H9 (cell line): ENCODE measurements around the gene P2RX2. TPM values are rescaled to one million over a fixed set of nuclear protein-coding genes. Genes with fewer than 3 reads are reported as not detected.

Source experiments
- DNase-seq: peaks from one replicate; pipeline ENCODE4 v3.0.0-alpha.2; 2017
- H2AFZ ChIP-seq: one replicate; pipeline ENCODE4 v1.6.1; 2013; ENCODE audit warnings: mild to moderate bottlenecking, low read length, control low read depth, moderate library complexity
- H2AK5ac ChIP-seq: 2 replicates; pipeline ENCODE4 v1.6.1; 2013; ENCODE audit warnings: low read length, control low read depth, mixed read lengths; ENCODE audit not compliant: insufficient read length
- H2BK120ac ChIP-seq: one replicate; pipeline ENCODE4 v1.6.1; 2013; ENCODE audit warnings: low read depth, mild to moderate bottlenecking, low read length, control low read depth, inconsistent platforms; ENCODE audit not compliant: poor library complexity, severe bottlenecking
- H2BK12ac ChIP-seq: 2 replicates; pipeline ENCODE4 v1.6.1; 2013; ENCODE audit warnings: low read length, control low read depth, mixed read lengths, low read depth; ENCODE audit not compliant: insufficient read length
- H2BK15ac ChIP-seq: 2 replicates; pipeline ENCODE4 v1.6.1; 2013; ENCODE audit warnings: low read depth, low read length, control low read depth
- H2BK20ac ChIP-seq: one replicate; pipeline ENCODE4 v1.6.1; 2013; ENCODE audit warnings: low read depth, mild to moderate bottlenecking, low read length, control low read depth, inconsistent platforms; ENCODE audit not compliant: poor library complexity, severe bottlenecking
- H2BK5ac ChIP-seq: 2 replicates; pipeline ENCODE4 v1.6.1; 2013; ENCODE audit warnings: low read length, control low read depth, mixed read lengths; ENCODE audit not compliant: insufficient read length
- H3K14ac ChIP-seq: 2 replicates; pipeline ENCODE4 v1.6.1; 2013; ENCODE audit warnings: low read length, control low read depth; ENCODE audit not compliant: insufficient read depth
- H3K18ac ChIP-seq: 2 replicates; pipeline ENCODE4 v1.6.1; 2013; ENCODE audit warnings: low read depth, mild to moderate bottlenecking, mixed read lengths, low read length, control low read depth; ENCODE audit not compliant: insufficient read length
- H3K23ac ChIP-seq: 2 replicates; pipeline ENCODE4 v1.6.1; 2013; ENCODE audit warnings: low read length, control low read depth, mixed read lengths, low read depth; ENCODE audit not compliant: insufficient read length
- H3K23me2 ChIP-seq: 2 replicates; pipeline ENCODE4 v1.6.1; 2013; ENCODE audit warnings: low read depth, mild to moderate bottlenecking, mixed read lengths, low read length, control low read depth; ENCODE audit not compliant: insufficient read length, poor library complexity, severe bottlenecking
- H3K27ac ChIP-seq: 2 replicates; pipeline ENCODE4 v1.5.1; 2013; ENCODE audit warnings: low read length, control low read depth, mixed read lengths, low read depth; ENCODE audit not compliant: insufficient read length
- H3K27me3 ChIP-seq: 2 replicates; pipeline ENCODE4 v1.6.1; 2013; ENCODE audit warnings: low read length, control low read depth, inconsistent platforms; ENCODE audit not compliant: insufficient read depth
- H3K4ac ChIP-seq: 2 replicates; pipeline ENCODE4 v1.6.1; 2013; ENCODE audit warnings: low read depth, mild to moderate bottlenecking, control low read depth, inconsistent platforms, low read length, moderate library complexity
- H3K4me1 ChIP-seq: 2 replicates; pipeline ENCODE4 v1.6.1; 2013; ENCODE audit warnings: low read length, control low read depth, inconsistent platforms; ENCODE audit not compliant: insufficient read depth
- H3K4me2 ChIP-seq: 2 replicates; pipeline ENCODE4 v1.6.1; 2013; ENCODE audit warnings: low read length, control low read depth, mixed read lengths; ENCODE audit not compliant: insufficient read length, insufficient read depth
- H3K56ac ChIP-seq: 2 replicates; pipeline ENCODE4 v1.6.1; 2013; ENCODE audit warnings: low read depth, mild to moderate bottlenecking, mixed read lengths, low read length, control low read depth; ENCODE audit not compliant: insufficient read length
- H3K79me1 ChIP-seq: 2 replicates; pipeline ENCODE4 v1.6.1; 2013; ENCODE audit warnings: low read depth, mild to moderate bottlenecking, moderate library complexity, low read length, control low read depth, inconsistent platforms; ENCODE audit not compliant: insufficient read depth, poor library complexity, severe bottlenecking
- H3K79me2 ChIP-seq: 2 replicates; pipeline ENCODE4 v1.6.1; 2013; ENCODE audit warnings: low read length, control low read depth, inconsistent platforms; ENCODE audit not compliant: insufficient read depth
- H3K9ac ChIP-seq: 2 replicates; pipeline ENCODE4 v1.6.1; 2013; ENCODE audit warnings: low read length, control low read depth, mixed read lengths; ENCODE audit not compliant: insufficient read length; ENCODE audit errors: extremely low read depth
- H3K9me3 ChIP-seq: one replicate; pipeline ENCODE4 v1.6.1; 2013; ENCODE audit warnings: low read depth, low read length, inconsistent platforms; ENCODE audit not compliant: control insufficient read depth
- H3T11ph ChIP-seq: one replicate; pipeline ENCODE4 v1.6.1; 2013; ENCODE audit warnings: mild to moderate bottlenecking, low read length, control low read depth, inconsistent platforms
- H4K20me1 ChIP-seq: one replicate; pipeline ENCODE4 v1.6.1; 2013; ENCODE audit not compliant: control insufficient read depth, insufficient read length, insufficient read depth
- H4K5ac ChIP-seq: 2 replicates; pipeline ENCODE4 v1.6.1; 2013; ENCODE audit warnings: low read depth, mild to moderate bottlenecking, mixed read lengths, low read length, control low read depth; ENCODE audit not compliant: insufficient read length
- H4K8ac ChIP-seq: replicated peaks from 2 replicates; pipeline ENCODE4 v1.6.1; 2013; ENCODE audit warnings: low read length, control low read depth, mixed read lengths, low read depth; ENCODE audit not compliant: insufficient read length
- H4K91ac ChIP-seq: 2 replicates; pipeline ENCODE4 v1.6.1; 2013; ENCODE audit warnings: low read depth, mild to moderate bottlenecking, moderate library complexity, mixed read lengths, low read length, control low read depth; ENCODE audit not compliant: insufficient read length
- H3K27ac Mint-ChIP-seq, 3 experiments: 2 replicates in 2 of 3; 3 replicates in 1 of 3; pipeline ENCODE4 v1.8.0; 2020 to 2021; ENCODE audit warnings: mixed read lengths in 3 of 3, mild to moderate bottlenecking in 1 of 3, moderate library complexity in 1 of 3
- H3K27me3 Mint-ChIP-seq: 2 replicates; pipeline ENCODE4 v1.8.0; 2021; ENCODE audit warnings: low read depth, mild to moderate bottlenecking, moderate library complexity, mixed read lengths
- H3K36me3 Mint-ChIP-seq, 3 experiments: 2 replicates in 2 of 3; 3 replicates in 1 of 3; pipeline ENCODE4 v1.8.0; 2020 to 2021; ENCODE audit warnings: low read depth in 3 of 3, mixed read lengths in 3 of 3; ENCODE audit not compliant: insufficient read depth in 1 of 3
- H3K4me1 Mint-ChIP-seq, 2 experiments: 2 replicates each; pipeline ENCODE4 v1.8.0; 2020; ENCODE audit warnings: mixed read lengths in 2 of 2
- H3K4me3 Mint-ChIP-seq, 2 experiments: 2 replicates in 1 of 2; 3 replicates in 1 of 2; pipeline ENCODE4 v1.8.0; 2020 to 2021; ENCODE audit warnings: mild to moderate bottlenecking in 2 of 2, mixed read lengths in 2 of 2, moderate library complexity in 1 of 2
- H3K9me3 Mint-ChIP-seq, 2 experiments: 2 replicates in 1 of 2; 3 replicates in 1 of 2; pipeline ENCODE4 v1.8.0; 2020; ENCODE audit warnings: mild to moderate bottlenecking in 2 of 2, mixed read lengths in 2 of 2, moderate library complexity in 1 of 2
- WGBS: extraction: QIAGEN DNeasy Blood & Tissue Kit; methylation state at CpG from one replicate; pipeline ENCODE4 v1.1.7; 2013; ENCODE audit warnings: missing lambda C conversion rate, low lambda C conversion rate, mixed read lengths; ENCODE audit not compliant: insufficient read length; ENCODE audit errors: extremely low coverage; 5-methylcytosine and 5-hydroxymethylcytosine counted together
- total RNA-seq: library from RNA; stranded (reverse); gene quantifications from 2 replicates; pipeline ENCODE4 v1.2.1, GENCODE V29; 2021
- TF ChIP-seq, protein P1 (sequence below): fragments of 200-600 bp; sonication (generic); conservative IDR thresholded peaks from 3 replicates; pipeline ENCODE4 v1.8.0; 2021; ENCODE audit warnings: antibody characterized with exemption, mild to moderate bottlenecking

The P2RX2 gene
- total RNA-seq, 1 experiment from 2014 or later, result 1.8 TPM

GRCh38 chr12:132615579-132616038 is 3.0 kb upstream of the P2RX2 start:
- no peak overlapping the region for H2BK15ac ChIP-seq
- H3K23me2 ChIP-seq, result no peaks in the 10 kb centered on the region
- no peak overlapping the region for H2AK5ac ChIP-seq
- TF ChIP-seq, protein P1, sequence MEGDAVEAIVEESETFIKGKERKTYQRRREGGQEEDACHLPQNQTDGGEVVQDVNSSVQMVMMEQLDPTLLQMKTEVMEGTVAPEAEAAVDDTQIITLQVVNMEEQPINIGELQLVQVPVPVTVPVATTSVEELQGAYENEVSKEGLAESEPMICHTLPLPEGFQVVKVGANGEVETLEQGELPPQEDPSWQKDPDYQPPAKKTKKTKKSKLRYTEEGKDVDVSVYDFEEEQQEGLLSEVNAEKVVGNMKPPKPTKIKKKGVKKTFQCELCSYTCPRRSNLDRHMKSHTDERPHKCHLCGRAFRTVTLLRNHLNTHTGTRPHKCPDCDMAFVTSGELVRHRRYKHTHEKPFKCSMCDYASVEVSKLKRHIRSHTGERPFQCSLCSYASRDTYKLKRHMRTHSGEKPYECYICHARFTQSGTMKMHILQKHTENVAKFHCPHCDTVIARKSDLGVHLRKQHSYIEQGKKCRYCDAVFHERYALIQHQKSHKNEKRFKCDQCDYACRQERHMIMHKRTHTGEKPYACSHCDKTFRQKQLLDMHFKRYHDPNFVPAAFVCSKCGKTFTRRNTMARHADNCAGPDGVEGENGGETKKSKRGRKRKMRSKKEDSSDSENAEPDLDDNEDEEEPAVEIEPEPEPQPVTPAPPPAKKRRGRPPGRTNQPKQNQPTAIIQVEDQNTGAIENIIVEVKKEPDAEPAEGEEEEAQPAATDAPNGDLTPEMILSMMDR, result no peak
- no peak overlapping the region for H3K4me3 Mint-ChIP-seq
- H3K23ac ChIP-seq, result no peak overlapping the region
- H3K4me1 ChIP-seq, result no peaks in the 10 kb centered on the region
- H4K5ac ChIP-seq, result no peak overlapping the region
- H3K14ac ChIP-seq, result no peak overlapping the region
- no peaks in the 10 kb centered on the region for H3K79me2 ChIP-seq
- no peak overlapping the region for H3K4me2 ChIP-seq
- H4K20me1 ChIP-seq, result no peaks in the 10 kb centered on the region
- no peaks in the 10 kb centered on the region for H3K79me1 ChIP-seq
- peaks cover 86% of the 10 kb centered on the region for H3K27me3 Mint-ChIP-seq
- H3K9me3 ChIP-seq, result peaks cover 27% of the 10 kb centered on the region
- H4K8ac ChIP-seq, result no peak overlapping the region
- DNase-seq, result no peak
- H3K27ac Mint-ChIP-seq, result no peak overlapping the region
- peaks cover 4 to 6% of the 10 kb centered on the region in 2 experiments for H3K4me1 Mint-ChIP-seq
- peaks cover 34 to 36% of the 10 kb centered on the region in 2 experiments for H3K9me3 Mint-ChIP-seq
- no peak overlapping the region for H3K27ac ChIP-seq
- peaks cover 29% of the 10 kb centered on the region for H3K27me3 ChIP-seq
- no peak overlapping the region for H4K91ac ChIP-seq
- H3T11ph ChIP-seq, result no peak overlapping the region
- H3K56ac ChIP-seq, result no peak overlapping the region
- no peak overlapping the region for H3K9ac ChIP-seq
- H3K4ac ChIP-seq, result no peak overlapping the region
- no peak overlapping the region for H2BK5ac ChIP-seq
- WGBS, result no CpG with 5 or more reads among the region's 16 CpGs
- no peak overlapping the region for H2BK12ac ChIP-seq
- peaks cover 3 to 9% (median 4%) of the 10 kb centered on the region in 3 experiments; a peak in 5 of 7 replicates for H3K36me3 Mint-ChIP-seq
- no peak overlapping the region for H3K18ac ChIP-seq
- no peak overlapping the region for H2BK20ac ChIP-seq
- no peak overlapping the region for H2BK120ac ChIP-seq
- H2AFZ ChIP-seq, result no peak overlapping the region
